AG20443 (cell line): ENCODE data around the gene TCL1A.
"Not testable (repeated sequence)": the region's sequence is repeated elsewhere in the genome, so short reads cannot be mapped to it uniquely, and the experiment has no call there.

Experiments
- DNase-seq: peaks from one replicate; pipeline ENCODE4 v3.0.0; 2012; ENCODE audit warnings: low spot score, mixed read lengths

The TCL1A gene

DNA sequence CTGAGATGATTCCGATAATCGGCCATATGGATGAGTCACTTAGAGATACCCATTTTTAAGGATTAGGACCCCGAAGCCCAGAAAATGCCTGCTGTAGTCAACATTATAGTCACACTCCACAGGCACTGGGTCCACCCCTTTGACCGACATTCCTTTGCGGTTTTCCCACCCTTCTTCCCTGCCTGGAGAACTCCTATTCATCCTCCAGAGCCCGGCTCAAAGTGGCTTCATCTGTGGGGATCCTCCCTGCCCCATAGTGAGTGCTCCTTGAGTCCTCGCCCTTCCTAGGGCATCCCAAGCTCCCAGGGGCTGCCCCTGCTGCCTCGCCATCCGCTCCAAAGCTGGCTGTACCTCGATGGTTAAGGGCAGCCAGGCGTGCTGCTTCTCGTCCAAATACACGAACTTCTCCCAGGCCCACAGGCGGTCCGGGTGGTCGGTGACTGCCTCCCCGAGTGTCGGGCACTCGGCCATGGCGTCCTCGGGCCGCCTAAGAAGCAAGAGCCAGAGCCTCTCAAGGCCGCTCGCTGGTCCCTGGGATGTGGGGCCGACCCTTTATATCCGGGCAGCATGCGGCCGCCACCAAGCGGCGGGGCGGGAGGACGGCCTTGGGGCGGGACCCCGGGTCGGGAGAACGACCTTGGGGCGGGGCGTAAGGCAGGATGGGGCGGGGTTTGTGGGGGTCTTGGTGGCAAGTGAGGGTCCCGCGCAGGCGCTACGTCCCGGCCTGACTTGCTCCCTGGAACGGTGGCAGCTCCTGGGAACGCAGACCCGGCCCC is at the start of gene TCL1A:
TCL1A (minus strand) TSS at position 530 of the 776 bp plus-strand sequence; CDS start at position 471, 59 bp downstream.
- DNase-seq: no peak

DNA sequence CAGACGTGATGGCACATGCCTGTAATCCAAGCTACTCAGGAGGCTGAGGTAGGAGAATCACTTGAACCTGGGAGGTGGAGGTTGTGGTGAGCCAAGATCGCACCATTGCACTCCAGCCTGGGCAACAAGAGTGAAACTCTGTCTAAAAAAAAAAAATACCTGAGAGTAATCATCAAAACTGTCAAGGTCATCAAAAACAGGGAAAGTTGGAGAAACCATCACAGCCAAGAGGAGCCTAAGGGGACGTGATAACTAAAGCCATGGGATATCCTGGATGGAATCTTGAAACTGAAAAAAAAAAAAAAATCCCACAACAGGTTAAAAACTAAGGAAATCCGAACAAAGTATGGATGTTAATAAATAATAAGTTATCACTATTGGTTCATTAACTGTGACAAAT is 49.1 kb upstream of the TCL1A start:
- not testable (repeated sequence) for DNase-seq

- no peak for DNase-seq
These were observed 47.5 kb upstream of the TCL1A start for GRCh38 chr14:95761436-95761835.

GRCh38 chr14:95760596-95760995 is 46.7 kb upstream of the TCL1A start:
- no peak for DNase-seq

DNA sequence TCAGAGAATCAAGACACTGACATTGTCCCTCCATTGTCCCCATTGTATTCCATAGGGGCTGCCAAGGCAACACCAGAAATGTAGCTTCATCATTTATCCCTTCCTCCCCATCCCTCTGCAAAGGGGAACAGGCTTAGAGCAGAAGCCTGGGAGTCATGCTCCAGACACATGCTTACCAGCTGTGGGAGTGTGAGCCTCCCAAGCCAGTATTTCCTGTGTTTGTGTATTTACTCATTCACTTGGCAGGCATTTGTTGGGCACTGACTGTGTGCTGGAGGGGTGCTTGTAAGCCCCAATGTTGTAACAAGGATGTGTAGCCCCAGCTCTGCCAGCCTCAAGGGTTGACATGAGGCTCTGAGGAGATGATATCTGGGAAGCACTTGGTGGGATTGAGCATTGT is 46.0 kb upstream of the TCL1A start:
- DNase-seq: no peak

DNA sequence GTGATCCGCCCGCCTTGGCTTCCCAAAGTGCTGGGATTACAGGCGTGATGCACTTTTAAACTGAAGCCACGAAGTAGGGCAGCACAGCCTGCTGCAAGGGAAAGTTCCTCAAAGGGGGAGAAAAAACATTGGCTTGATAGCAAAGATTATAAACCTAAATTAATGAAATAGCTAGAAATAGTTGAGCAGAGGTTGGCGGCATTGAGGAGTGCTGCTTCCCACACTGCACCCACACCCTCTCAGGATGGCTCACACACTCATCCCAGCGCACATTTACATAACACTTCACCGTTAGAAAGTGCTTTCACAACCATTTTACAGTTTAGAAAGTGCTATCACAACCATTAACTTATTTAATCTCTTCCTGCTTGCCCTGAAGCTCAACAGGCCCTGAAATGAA is 44.4 kb upstream of the TCL1A start:
- no peak for DNase-seq

DNA sequence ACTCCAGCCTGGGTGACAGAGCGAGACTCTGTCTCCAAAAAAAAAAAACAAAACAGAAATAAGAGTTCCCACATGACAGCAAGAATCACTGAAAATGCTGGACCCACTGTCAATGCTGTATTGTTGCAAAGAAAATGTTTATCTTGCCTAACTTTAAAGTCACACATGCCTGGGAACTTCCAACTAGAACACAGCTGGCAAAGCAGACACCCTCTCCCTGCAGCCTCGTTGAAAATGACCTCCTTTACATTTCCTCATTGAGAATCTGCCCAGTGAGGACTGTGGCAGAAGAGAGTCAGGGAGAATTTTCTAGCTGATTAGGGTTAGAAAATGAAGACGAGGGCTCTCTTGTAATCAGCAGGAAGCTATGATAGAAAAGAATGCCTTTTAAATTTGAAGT is 42.8 kb upstream of the TCL1A start:
- DNase-seq: no peak

GRCh38 chr14:95756127-95756526 is 42.2 kb upstream of the TCL1A start:
- DNase-seq: no peak

- DNase-seq: no peak
These were observed 27.9 kb upstream of the TCL1A start for GRCh38 chr14:95741781-95742180.

DNA sequence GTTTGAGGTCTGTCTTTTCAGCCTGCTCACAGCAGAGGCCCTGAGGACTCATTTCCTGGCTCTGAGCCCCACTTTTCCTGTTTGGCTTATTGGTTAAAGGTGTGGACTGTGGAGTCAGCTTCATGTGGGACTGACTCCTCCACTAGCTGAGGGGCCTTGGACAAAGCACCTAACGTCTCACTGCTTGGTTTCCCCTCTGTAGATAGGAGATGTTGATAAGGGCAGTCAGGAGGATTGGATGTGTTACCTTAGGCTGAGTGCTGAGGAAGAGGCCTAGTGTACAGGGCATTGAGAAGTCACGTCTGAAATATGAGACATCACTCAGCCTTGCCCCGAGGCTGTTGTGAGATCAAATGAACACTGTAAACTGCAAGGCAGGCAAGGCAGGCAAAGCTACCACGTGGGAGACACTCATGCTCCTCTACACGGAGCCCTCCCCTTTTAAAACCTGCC is 27.1 kb upstream of the TCL1A start:
- DNase-seq: no peak

GRCh38 chr14:95739356-95739755 is 25.4 kb upstream of the TCL1A start:
- DNase-seq: no peak

DNA sequence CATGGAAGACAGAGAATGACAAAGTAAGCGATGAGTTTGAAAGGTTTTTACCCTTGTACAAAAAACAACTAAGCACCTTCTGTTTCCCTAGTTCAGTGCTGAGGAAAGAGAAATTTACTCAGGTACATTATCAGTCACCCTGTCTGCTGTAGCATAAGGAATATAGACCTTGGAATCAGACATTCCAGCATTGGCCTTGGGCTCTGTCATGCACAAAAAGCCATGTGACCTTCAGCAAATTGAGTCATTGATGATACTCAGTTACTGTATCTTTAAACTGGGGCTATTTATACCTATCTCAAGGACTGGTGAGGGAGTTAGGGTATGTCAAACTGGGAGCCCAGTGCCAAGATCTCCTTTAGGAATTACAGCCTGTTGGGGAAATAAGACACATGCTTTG is 19.3 kb upstream of the TCL1A start:
- no peak for DNase-seq

DNA sequence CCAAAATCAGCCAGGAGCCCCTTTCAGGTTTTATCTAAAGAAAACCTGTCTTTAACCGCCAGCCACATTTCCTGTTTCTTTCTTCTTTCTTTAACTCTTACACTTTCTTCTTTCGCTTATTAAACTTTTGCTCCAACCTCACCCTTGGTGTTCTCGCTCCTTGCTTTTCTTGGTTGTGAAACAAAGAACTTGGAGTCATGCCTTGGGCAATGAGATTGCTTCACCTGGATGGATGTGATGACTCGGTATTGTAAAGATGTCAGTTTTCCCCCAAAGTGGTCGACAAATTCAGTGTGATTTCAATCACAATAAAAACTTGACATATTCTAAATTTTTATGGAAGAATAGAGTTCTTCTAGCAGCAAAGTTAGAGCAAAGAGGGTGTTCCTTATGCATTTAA is 16.2 kb upstream of the TCL1A start:
- DNase-seq: no peak

GRCh38 chr14:95729402-95730028 is 15.6 kb upstream of the TCL1A start:
- DNase-seq: not testable (repeated sequence)

DNA sequence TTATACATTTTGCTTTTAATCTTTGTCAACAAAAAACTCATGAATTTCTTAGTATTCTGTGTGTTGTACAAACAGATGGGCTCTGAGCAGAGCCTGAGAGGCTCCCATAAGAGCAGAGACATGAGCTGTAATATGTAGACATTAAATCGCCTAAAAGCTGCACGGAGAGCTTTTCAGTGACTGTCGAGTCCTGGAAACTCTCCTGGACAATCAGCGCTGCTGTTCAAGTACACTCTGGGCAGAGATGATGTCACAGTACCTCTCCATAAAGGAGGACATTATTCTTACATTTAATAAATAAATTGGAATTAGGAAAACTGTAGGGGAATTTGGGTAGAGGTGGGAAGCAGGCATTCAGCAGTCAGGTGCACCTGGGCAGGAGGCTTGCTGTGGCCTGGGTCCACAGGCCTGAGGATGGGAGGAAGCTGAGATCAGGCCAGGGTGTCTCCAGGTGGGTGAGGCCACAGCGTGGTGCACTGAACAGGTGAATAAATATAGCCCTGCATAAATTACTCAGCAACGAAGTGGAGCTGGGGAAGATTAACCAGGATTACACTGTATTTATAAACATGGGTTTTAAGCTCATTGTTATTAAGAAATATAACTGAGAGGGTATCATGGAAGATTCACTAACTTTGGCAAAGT is 13.3 kb upstream of the TCL1A start:
- no peak for DNase-seq

GRCh38 chr14:95725685-95726336 is 11.9 kb upstream of the TCL1A start:
- no peak for DNase-seq

GRCh38 chr14:95722525-95723190 is 8.7 kb upstream of the TCL1A start:
- DNase-seq: no peak

DNA sequence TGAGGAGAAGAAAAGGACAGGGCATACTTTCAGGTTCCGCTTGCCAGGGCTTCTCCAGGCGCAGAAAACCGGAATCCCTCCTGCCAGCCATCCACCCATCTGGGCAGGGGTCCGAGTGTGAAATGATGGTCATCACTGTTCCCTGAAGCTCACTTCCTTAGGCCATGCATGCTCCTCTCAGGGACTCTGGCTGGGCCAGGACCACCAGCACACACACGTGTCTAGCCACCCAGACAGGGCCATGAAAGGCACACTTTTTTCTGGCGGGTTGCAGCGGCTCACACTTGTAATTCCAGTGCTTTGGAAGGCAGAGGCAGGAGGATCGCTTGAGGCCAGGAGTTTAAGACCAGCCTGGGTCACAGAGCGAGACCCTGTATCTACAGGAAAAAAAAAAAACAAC is 1.5 kb downstream of the TCL1A start:
- no peak for DNase-seq

DNA sequence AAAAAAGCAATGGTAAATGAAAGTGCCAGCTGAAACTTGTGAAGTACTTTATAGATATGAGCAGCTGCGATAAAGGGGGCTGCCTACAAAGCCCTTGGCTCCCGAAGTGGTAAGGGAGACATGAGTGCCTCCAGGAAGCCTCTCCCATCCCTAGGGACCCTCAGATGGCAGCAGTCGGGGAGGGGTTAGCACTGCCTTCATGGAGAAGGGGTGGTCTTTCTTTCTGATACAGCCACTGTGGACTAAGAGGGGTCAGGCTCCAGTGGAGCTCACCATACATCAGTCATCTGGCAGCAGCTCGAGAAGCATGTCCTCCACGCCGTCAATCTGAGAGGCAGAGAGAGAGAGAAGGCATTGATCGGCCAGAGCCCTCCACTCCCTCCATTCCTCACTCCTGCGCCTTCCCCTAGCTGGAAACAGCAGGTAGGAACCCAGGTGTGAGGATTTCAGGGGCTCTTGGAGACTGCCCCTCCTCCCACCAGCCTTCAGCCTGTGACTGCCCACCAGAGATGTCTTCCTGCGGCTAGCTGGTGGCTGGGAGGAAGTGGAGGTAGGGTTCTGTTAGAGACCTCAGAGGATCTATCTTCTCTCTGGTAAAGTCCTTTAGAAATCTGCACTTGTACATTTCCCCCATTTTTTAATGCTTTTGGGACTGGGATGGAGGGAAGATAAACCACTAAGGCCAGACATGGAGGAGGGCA is 2.3 kb downstream of the TCL1A start:
- no peak for DNase-seq

DNA sequence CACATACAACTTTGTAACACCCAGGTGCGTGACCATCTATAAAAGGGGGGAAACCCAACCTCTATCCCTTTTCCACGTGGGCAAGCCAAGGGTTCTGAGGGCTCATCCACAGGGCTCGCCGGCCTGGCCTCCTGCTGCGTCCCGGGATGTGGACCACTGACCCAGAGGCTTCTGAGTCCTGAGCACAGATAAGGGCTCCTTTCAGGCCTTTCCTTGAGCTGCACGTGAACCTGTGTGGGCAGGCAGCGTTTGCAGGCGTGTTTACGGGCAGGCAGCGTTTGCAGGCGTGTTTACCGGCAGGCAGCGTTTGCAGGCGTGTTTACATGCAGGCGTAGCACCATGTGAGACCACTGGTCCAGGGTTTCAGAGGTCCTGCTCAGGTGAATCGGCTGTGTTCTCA is 3.8 kb downstream of the TCL1A start:
- DNase-seq: no peak

GRCh38 chr14:95707327-95707726 is 6.6 kb downstream of the TCL1A start:
- DNase-seq: no peak

GRCh38 chr14:95705518-95705917 is 8.4 kb downstream of the TCL1A start:
- DNase-seq: no peak
